Spleen (tissue), 7 donors: ENCODE measurements around the gene MARCHF10.

Experiments used
- CTCF ChIP-seq, 11 experiments: fragments of 200-600 bp in 7 of 11; fragments of 450-650 bp in 4 of 11; sonication (generic) in 4 of 11; IDR thresholded peaks in 8 of 11; conservative IDR thresholded peaks in 3 of 11; 1 replicate in 7 of 11; 2 replicates in 4 of 11; pipeline versions ENCODE4 v1.4.0 to v1.8.0; 2016 to 2021; ENCODE audit warnings: antibody characterized with exemption in 11 of 11, inconsistent platforms in 4 of 11, mild to moderate bottlenecking in 1 of 11
- POLR2A ChIP-seq, 3 donors: fragments of 450-650 bp; IDR thresholded peaks; one replicate each; pipeline ENCODE4 v1.5.1; 2017; ENCODE audit warnings: antibody characterized with exemption in 3 of 3, mild to moderate bottlenecking in 1 of 3
- POLR2AphosphoS5 ChIP-seq, 3 donors: sonication (generic); formaldehyde crosslinking; IDR thresholded peaks; one replicate each; pipeline ENCODE4 v1.5.1; 2017; ENCODE audit warnings: antibody characterized with exemption in 3 of 3
- donor health status: DM: no; HTN: no; CAD: no; lungs with moderate emphysema.
- donor health status: DM: no; HTN: no; CAD: no.
- donor health status: DM: no; HTN: no; CAD: no.

- TF ChIP-seq CTCF (IDR thresholded peaks at IDR 0.05 in 8 of 11, conservative IDR thresholded peaks at IDR 0.05 in 3 of 11) (no peak), POLR2A (IDR thresholded peaks at IDR 0.05) (no peak), POLR2AphosphoS5 (IDR thresholded peaks at IDR 0.05) (no peak)
Observed at GRCh38 chr17:62808576-62808970, 459 bp upstream of the MARCHF10 start.
